PC-3 (cell line): ENCODE data around the gene CFD. TPM values are rescaled to one million over a fixed set of nuclear protein-coding genes. Genes with fewer than 3 reads are reported as not detected.

ENCODE experiments used
- ATAC-seq: fragments of 200-7000 bp; cut with Tn5 transposase; 2 replicates; pipeline ENCODE4 v1.9.1; 2020; ENCODE audit warnings: mild to moderate bottlenecking, moderate library complexity
- BruUV-seq: library from RNA; stranded (reverse); fragments of 400-500 nt; replicated peaks from 2 replicates; lab custom pipeline; 2021; lab: Mats Ljungman, UMichigan
- CTCF ChIA-PET: fragments of 300-600 bp; sonication (Branson Sonifier 250); formaldehyde crosslinking; loops from one replicate; lab custom pipeline; 2022; ENCODE audit warnings: antibody characterized with exemption; lab: Charles Lee
- POLR2A ChIA-PET: fragments of 300-600 bp; sonication (Branson Sonifier 250); formaldehyde crosslinking; loops from one replicate; lab custom pipeline; 2022; ENCODE audit warnings: antibody characterized with exemption; ENCODE audit not compliant: unreplicated experiment; lab: Charles Lee
- DNase-seq: peaks from one replicate; pipeline ENCODE4 v3.0.0-alpha.2; 2015
- H2AFZ ChIP-seq: fragments of 300-600 bp; sonication (generic); 2 replicates; pipeline ENCODE4 v1.6.0; 2016; ENCODE audit warnings: antibody characterized with exemption, low read length
- H3F3A ChIP-seq: fragments of 300-600 bp; sonication (generic); one replicate; pipeline ENCODE4 v1.6.0; 2017; ENCODE audit warnings: antibody characterized with exemption, low read length, control low read depth, mild to moderate bottlenecking; ENCODE audit not compliant: unreplicated experiment
- H3K27ac ChIP-seq: fragments of 300-600 bp; sonication (generic); 2 replicates; pipeline ENCODE4 v1.5.1; 2016; ENCODE audit warnings: mild to moderate bottlenecking, low read length
- H3K27me3 ChIP-seq: fragments of 300-600 bp; sonication (generic); 2 replicates; pipeline ENCODE4 v1.6.1; 2016; ENCODE audit warnings: low read length, mixed read lengths
- H3K36me3 ChIP-seq: fragments of 300-600 bp; sonication (generic); 2 replicates; pipeline ENCODE4 v1.6.1; 2016; ENCODE audit warnings: low read depth, mixed run types, low read length, mixed read lengths
- H3K4me1 ChIP-seq: fragments of 300-600 bp; sonication (generic); 2 replicates; pipeline ENCODE4 v1.5.1; 2016; ENCODE audit warnings: low read length; ENCODE audit not compliant: insufficient read depth
- H3K4me2 ChIP-seq: fragments of 300-600 bp; sonication (generic); 2 replicates; pipeline ENCODE4 v1.6.0; 2016; ENCODE audit warnings: low read length
- H3K4me3 ChIP-seq: fragments of 300-600 bp; sonication (generic); 2 replicates; pipeline ENCODE4 v1.5.1; 2016; ENCODE audit warnings: mild to moderate bottlenecking, low read length, mixed read lengths
- H3K79me2 ChIP-seq: fragments of 300-600 bp; sonication (generic); 2 replicates; pipeline ENCODE4 v1.6.1; 2017; ENCODE audit warnings: low read length, mixed read lengths
- H3K9ac ChIP-seq: fragments of 300-600 bp; sonication (generic); 2 replicates; pipeline ENCODE4 v1.6.0; 2016; ENCODE audit warnings: mild to moderate bottlenecking, low read length
- H3K9me2 ChIP-seq: fragments of 300-600 bp; sonication (generic); replicated peaks from 2 replicates; pipeline ENCODE4 v1.6.1; 2016; ENCODE audit warnings: mixed run types, low read length, mixed read lengths
- H3K9me3 ChIP-seq: fragments of 300-600 bp; sonication (generic); 2 replicates; pipeline ENCODE4 v1.6.1; 2016; ENCODE audit warnings: low read length, mixed read lengths
- H4K20me1 ChIP-seq: fragments of 300-600 bp; sonication (generic); 2 replicates; pipeline ENCODE4 v1.6.1; 2016; ENCODE audit warnings: low read length, mixed read lengths
- CTCF ChIP-seq: fragments of 300-600 bp; sonication (generic); conservative IDR thresholded peaks from 2 replicates; pipeline ENCODE4 v1.5.1; 2017; ENCODE audit warnings: antibody characterized with exemption, low read depth, mild to moderate bottlenecking, low read length
- EZH2 ChIP-seq: fragments of 300-600 bp; sonication (generic); IDR thresholded peaks from one replicate; pipeline ENCODE4 v1.6.1; 2017; ENCODE audit warnings: antibody characterized with exemption, mild to moderate bottlenecking, low read length; ENCODE audit not compliant: unreplicated experiment
- EZH2phosphoT487 ChIP-seq: fragments of 300-600 bp; sonication (generic); IDR thresholded peaks from 2 replicates; pipeline ENCODE4 v1.6.1; 2018; ENCODE audit warnings: mild to moderate bottlenecking, antibody characterized with exemption, low read length, borderline replicate concordance
- intact Hi-C: fragments of 100-400 bp; cut with micrococcal nuclease; formaldehyde crosslinking; loops from 2 replicates; pipeline ENCODE4 v1.9.0; 2023
- total RNA-seq: library from RNA; depleted of rRNA; stranded (reverse); fragments of >200 nt; gene quantifications from 2 replicates; pipeline ENCODE4 v1.2.3, GENCODE V29; 2014

CFD gene
- total RNA-seq, 1 experiment from 2014 or later, result 22.4 TPM

GRCh38 chr19:863315-863620 lies 3.8 kb downstream of the CFD start:
- no peaks in the 10 kb centered on the region for H3K36me3 ChIP-seq
- intact Hi-C loops, result no loop called here
- no peak overlapping the region for H3K9ac ChIP-seq
- ATAC-seq, result no peak
- H3K27ac ChIP-seq, result no peak overlapping the region
- no peak for DNase-seq
- no peak overlapping the region for H3K4me3 ChIP-seq
- H4K20me1 ChIP-seq, result no peaks in the 10 kb centered on the region
- no peaks in the 10 kb centered on the region for H3K27me3 ChIP-seq
- CTCF ChIA-PET, result no interaction called here
- POLR2A ChIA-PET, result interaction anchor here (0.6 kb wide), 1 partner anchor 13 kb away, joined by 5 read pairs; no protein-coding TSS in a partner anchor
- H3K9me2 ChIP-seq, result no peaks in the 10 kb centered on the region
- no peaks in the 10 kb centered on the region for H3K4me1 ChIP-seq
- TF ChIP-seq EZH2phosphoT487 (no peak), EZH2 (no peak), CTCF (no peak)
- no TSS peak for BruUV-seq
- H2AFZ ChIP-seq, result no peak overlapping the region
- no peaks in the 10 kb centered on the region for H3K79me2 ChIP-seq
- no peaks in the 10 kb centered on the region for H3K9me3 ChIP-seq
- H3K4me2 ChIP-seq, result no peak overlapping the region
- H3F3A ChIP-seq, result no peaks in the 10 kb centered on the region

GRCh38 chr19:866769-867300 lies 7.4 kb downstream of the CFD start:
- no peaks in the 10 kb centered on the region for H3F3A ChIP-seq
- H4K20me1 ChIP-seq, result no peaks in the 10 kb centered on the region
- no peak for DNase-seq
- no peaks in the 10 kb centered on the region for H3K9me3 ChIP-seq
- H3K27me3 ChIP-seq, result no peaks in the 10 kb centered on the region
- H3K36me3 ChIP-seq, result no peaks in the 10 kb centered on the region
- no peak overlapping the region for H3K4me3 ChIP-seq
- H3K4me1 ChIP-seq, result peaks cover 12% of the 10 kb centered on the region
- intact Hi-C loops, result no loop called here
- no peak overlapping the region for H3K4me2 ChIP-seq
- BruUV-seq, result no TSS peak
- ChIA-PET CTCF (interaction anchor here (0.5 kb wide), 1 partner anchor 69 kb away, joined by 3 read pairs; no protein-coding TSS in a partner anchor), POLR2A (no interaction called here)
- no peak for ATAC-seq
- no peak for TF ChIP-seq EZH2
- TF ChIP-seq EZH2phosphoT487, result no peak
- no peak for TF ChIP-seq CTCF
- H3K27ac ChIP-seq, result no peak overlapping the region
- no peaks in the 10 kb centered on the region for H3K9me2 ChIP-seq
- H3K9ac ChIP-seq, result no peak overlapping the region
- no peak overlapping the region for H2AFZ ChIP-seq
- H3K79me2 ChIP-seq, result no peaks in the 10 kb centered on the region

GRCh38 chr19:867301-867793 lies 7.9 kb downstream of the CFD start:
- H3K9ac ChIP-seq, result no peak overlapping the region
- H2AFZ ChIP-seq, result no peak overlapping the region
- no peaks in the 10 kb centered on the region for H4K20me1 ChIP-seq
- no peak overlapping the region for H3K4me2 ChIP-seq
- no peaks in the 10 kb centered on the region for H3K79me2 ChIP-seq
- TF ChIP-seq EZH2, result no peak
- no peak for TF ChIP-seq CTCF
- no peak for TF ChIP-seq EZH2phosphoT487
- no peak overlapping the region for H3K4me3 ChIP-seq
- DNase-seq (no peak), ATAC-seq (no peak)
- no peak overlapping the region for H3K27ac ChIP-seq
- no peaks in the 10 kb centered on the region for H3K27me3 ChIP-seq
- intact Hi-C loops, result no loop called here
- no peaks in the 10 kb centered on the region for H3K9me2 ChIP-seq
- ChIA-PET CTCF (no interaction called here), POLR2A (no interaction called here)
- H3K4me1 ChIP-seq, result peaks cover 12% of the 10 kb centered on the region
- no peaks in the 10 kb centered on the region for H3F3A ChIP-seq
- BruUV-seq, result no TSS peak
- H3K36me3 ChIP-seq, result no peaks in the 10 kb centered on the region
- H3K9me3 ChIP-seq, result no peaks in the 10 kb centered on the region
